CD1c-positive myeloid dendritic cell (primary cell): Measurements from ENCODE around the gene STK32C.
A peak's percentile ranks its signal among the peaks of the same experiment; 100 is the strongest.
"Not testable (repeated sequence)": the region's sequence is repeated elsewhere in the genome, so short reads cannot be mapped to it uniquely, and the experiment has no call there.

ENCODE experiments used
- DNase-seq: peaks from one replicate; pipeline ENCODE4 v3.0.0-alpha.2; 2016; ENCODE audit errors: extremely low spot score

The STK32C gene

DNA sequence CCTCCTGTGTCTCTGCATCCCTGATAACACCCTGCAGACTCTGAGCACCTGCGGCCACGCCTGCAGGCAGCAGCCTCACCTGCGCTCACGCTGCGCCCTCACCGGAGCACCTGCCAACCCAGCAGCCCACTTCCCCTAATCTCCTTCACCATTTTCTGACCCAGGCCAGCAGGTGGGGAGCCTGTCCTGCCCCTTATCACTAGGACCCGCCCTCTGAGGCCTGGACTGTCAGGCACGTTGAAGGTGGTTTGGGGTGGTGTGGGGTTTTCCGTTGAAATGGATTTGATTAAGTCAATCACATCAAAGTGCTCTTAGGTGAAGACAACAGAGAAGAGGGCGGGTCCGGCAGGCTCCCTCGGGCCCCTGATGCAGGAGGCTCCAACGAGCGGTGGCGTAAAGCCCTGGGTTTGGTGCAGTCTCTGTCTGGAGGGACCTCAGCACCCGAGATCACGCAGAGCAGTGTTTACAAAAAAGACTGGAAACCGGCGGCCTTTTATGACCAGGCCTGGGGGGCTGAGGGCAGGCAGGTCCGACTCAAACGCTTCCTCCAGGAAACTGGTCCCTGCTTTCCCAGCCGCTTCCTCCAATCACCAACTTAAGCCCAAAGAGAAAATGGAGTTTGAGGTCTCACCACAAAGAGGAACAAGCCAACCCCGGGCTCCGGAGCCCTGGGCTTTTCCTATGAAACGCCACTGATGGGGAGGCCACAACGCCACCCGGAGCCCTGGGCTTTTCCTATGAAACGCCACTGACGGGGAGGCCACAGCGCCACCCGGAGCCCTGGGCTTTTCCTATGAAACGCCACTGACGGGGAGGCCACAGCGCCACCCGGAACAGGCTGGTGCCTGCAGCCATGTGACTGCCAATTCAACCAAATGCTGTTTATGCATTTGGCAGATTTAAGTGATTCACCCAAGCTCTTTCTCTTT, 75.5 kb downstream of the STK32C start:
- DNase-seq = peak; percentile 90

DNA sequence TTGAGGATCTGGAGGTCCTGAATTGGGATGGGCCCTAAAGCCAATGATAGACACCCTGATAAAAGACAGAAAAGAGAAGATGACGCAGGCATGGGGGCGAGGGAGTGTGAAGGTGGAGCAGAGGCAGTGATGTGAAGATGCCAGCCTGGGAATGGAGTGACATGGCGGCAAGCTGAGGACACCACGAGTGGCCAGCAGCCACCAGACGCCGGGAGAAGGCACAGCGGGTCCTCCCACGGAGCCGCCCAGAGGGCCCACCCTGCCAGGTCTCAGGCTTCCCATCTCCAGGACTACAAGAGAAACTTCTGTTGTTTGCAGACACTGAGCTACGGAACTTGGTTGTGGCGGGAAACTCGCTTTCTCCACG, 76.1 kb downstream of the STK32C start:
- no peak for DNase-seq

DNA sequence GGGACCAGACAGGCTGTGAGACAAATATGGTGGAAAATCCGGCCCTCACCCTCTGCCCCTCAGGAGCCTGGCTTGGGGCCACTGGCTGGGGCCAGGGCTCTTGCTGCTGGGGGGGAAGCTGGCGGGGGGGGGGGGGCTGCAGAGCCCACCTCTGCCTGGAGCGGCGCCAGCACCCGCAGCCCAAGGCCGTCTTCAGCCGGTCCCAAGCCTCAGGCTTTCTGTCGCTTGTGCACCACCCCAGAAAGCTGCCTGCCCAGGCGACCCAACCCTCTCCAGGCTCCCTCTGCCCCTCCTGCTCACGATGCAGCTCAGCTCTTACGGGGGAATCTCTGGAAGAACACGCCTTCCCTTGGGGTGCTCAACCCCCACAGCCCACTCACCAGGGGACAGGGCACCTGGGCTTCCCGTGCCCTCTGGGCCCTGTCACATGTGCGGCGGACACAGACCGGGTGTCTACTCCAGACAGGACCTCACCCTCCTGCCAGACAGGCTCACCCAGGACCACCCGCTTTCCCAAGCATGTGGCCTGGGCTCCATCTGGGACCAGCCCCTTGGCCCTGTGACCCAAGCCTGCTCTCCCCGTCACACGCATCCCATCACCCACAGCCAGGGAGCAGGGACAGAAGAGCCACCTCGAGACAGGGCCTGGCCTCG, 77.1 kb downstream of the STK32C start:
- no peak for DNase-seq

DNA sequence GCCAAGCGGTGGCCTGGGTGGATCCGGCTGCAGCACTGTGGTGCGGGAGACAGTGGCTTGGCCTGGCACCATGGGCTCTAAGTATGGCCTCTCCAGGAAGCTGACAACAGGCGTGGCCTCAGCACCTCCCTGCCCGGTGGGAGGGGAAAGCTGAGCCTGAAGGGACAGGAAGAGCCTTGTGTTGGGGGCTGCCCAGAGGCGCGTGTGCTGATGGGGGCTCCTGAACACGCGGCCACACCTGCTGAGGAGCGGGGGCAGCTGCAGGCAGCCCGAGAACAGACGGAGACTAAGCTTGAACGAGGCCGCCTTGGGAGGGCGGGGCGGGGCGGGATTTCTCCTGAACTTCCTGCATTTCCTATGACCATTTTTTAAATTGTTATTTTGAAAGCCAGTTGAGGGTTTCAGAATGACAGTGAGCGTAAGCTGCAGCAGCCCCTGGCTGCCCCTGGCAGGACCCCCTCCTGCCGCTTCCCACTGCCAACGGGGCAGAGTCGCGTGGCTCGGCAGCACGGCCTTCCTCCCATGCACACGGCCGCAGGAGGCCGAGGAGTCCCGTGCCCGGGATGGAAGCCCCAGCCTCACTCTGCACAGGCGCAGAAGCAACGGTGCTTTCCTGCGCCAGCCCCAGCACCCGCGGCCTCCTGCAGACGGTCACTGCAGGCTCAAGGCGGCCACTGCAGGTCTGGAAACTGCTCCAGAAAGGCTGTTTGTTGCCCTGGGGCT, 77.8 kb downstream of the STK32C start:
- DNase-seq = peak; percentile 68

DNA sequence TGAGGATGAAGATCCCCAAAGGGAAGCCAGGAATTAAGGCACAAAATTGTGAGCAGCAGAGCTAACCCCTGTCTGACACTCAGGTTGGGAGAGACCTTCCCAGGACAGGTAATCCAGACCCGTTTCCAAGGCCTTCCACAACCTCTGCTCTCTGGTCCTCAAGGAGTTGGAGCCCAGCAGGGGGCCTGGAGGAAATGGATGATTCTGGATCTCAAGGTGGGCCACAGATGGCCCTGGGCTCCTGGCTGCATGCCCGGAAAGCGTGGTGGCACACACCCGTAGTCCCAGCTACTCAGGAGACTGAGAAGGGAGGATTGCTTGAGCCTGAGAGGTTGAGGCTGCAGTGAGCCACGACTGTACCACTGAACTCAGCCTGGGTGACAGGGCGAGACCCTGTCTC, 78.7 kb downstream of the STK32C start:
- DNase-seq = no peak

DNA sequence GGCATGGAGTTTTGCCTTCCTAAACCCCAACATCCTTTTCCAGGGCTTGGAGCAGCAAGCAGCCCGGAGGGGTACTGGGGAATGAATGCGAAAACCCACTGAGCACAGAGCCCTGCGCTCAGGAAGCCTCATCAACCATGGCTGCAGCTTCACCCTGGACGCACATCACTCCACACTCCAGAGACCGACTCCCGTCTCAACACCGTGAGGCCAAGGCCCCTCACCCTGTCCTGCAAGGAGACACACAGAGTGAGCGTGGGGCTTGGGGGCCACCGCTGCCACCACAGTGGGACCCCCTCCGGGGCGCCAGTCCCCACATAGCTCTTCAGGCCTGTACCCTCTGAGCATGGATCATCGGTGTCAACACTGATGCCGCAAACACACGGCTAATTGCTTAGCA, 79.1 kb downstream of the STK32C start:
- no peak for DNase-seq

DNA sequence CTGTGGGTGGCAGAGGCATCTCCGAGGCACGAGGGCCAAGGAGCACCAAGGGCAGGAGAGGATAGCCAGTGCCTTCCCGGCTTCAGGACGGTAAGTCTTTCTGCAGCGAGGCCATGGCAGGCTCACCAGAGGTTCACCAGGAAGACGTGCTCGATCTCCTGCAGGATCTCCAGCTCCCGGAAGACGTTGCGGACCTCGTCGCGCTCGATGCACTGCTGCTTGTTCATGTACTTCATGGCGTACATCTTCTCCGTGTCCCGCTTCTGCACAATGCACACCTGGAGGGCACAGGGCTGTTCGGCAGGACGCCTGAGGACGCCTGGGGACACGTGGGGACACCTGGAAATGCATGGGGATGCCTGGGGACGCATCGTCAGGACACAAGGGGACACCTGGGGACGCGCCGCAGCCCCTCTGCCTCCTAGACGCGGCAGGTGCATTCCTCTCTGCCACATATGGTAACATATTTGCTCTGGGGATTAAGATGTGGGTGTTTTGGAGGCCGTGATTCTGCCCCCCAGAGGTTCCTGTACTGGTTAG, 79.8 kb downstream of the STK32C start:
- DNase-seq = no peak

DNA sequence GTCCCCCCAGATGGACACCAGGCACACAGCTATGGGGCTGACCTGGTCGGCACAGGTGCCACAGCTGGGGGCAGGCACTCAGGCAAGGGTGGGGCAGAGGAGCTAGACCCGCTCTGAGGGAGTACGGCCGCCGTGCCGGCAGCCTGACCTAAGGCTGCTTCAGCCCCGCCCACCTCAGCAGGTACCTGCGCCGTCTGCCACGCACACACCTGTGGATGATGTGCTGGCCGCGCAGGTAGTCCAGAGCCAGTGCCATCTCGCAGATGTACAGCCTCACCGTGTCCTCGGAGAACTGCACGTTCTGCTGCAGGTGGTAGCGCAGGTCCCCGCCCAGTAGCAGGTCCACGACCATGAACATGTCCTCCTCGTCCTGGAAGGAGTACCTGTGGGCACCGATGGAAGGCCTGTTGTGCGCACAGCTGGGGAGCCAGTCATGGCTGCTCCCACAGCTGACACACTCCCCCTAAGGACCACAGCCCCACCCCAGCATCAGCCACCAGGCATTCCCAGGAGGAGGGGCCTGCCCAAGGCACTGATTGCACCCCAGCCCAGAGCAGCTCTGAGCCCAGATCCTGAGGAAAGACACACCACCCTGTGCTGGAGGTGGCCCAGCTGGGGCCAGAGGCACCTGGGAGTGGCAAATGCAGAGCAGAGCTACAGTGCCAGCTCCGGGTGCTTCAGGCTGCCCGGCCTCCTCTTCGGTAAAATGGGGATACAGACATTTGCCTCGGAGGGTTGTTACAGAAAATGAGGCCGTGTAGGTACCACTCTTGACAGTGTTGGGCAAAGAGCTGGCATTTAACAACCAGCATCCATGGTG, 81.0 kb downstream of the STK32C start:
- DNase-seq = no peak

DNA sequence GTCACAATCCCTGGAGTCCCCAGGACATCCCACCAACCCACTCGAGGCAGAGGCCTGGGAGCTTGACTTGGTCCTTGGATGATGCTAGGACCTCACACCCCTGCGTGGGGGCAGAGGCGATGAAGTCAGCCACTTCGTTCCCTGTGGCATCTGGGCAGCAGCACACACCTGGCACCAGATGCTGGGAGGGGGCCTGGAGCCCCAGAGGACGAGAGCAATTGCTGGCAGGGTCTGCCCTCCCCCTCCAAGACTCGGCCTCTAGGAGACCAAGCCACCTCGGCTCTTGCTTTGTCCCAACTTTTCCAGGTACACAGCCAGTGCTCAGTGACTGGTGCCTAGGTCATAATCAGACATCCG, 81.9 kb downstream of the STK32C start:
- no peak for DNase-seq

DNA sequence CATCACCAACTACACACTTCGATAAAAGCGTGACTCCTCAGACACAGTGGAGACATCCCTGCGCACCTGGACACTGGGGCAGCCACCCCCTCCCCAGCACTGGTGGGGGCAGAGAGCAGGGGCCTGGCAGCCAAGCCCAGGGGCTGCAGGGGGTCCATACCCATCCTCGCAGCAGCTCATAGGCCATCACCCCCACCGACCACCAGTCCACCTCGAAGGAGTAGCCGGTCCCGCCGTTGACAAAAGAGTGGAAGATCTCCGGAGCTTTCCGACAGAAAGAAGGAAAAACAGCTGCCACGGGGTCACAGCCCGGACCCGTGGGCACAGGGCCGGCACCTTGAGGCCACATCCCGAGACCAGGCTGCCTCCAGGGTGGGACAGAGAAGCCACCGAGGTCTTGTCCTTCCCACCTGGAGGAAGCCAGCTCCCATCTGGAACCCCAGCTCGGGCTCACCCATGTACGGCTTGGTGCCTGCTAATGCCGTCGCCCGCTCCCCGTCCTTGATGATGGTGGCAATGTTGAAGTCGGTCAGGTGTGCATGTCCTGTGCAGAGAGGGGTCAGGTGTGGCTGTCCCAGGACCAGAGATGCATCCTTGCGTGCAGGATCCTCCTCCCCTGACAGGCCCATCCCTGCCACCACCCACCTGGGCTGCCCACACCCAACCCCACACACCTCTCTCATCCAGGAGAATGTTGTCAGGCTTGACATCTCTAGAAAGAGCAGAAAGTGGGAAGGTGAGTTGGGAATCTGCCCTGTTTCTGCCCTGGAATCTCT, 82.5 kb downstream of the STK32C start:
- no peak for DNase-seq

DNA sequence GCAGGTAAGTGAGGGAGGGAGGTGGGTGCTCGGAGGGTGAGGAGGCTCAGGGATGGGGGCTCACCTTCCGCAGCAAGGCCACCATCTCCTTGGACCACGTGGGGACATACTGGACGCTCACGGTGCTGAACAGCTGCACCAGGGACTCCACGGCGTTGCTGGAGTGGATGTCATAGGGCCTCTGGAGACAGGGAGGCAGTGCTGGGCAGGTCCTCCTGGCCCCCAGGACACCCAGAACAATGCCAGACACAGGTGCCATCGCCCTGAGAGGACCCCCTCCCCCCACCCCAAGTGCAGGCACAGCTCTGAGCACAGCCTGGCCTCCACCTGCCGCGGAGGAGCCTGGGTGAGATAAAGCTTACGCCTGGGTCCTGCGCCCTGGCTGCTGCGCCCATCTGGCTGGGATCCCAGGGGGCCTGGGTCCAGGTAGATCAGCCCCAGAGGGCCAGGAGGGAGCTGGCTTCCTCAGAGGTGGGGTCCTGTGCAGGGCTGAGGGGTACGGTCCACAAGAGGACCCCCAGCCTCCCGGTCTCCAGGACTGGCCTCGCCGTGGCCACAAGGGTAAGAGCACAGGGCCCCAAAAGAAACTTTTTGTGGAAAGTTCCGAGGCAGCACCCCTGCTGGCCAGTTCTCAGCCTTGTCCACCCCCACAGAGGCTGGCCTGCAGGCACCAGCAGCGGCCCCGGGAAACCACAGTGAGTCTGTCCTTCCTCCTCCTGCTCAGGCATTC, 83.2 kb downstream of the STK32C start:
- peak; percentile 32 for DNase-seq

DNA sequence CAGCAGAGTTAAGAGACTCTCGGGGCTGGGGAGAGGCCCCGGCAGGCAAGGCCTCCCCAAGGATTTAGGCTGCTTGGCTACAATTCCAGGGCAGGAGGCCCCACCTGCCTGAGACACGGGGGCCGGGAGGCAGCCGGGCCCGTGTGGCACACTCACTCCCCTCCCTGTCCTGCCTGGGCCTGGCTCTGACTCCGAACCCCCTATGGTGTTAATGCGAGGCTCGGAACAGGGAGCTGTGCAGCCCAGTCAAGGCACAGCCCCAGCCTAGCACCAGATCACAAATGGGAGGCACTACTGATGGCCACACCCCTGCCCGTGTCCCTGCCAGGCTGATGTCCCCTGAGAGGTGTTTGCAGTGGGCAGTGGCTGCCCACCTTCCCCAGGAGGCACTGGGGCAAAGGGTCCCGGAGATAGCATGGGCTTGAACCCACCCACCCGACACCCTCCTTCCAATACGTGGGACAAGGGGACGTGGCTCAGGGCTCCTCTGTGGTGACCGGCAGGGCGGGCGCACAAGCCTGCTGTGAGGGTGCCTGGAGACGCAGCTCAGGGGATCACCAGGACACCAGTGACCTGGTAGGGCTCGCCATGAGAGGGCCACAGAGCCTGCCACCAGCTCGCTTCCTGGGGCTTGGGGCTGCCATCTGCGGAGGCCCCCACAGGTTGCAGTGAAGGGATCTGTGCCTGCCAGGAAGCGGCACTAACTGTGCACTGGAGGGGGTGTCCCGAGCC, 84.0 kb downstream of the STK32C start:
- no peak for DNase-seq

DNA sequence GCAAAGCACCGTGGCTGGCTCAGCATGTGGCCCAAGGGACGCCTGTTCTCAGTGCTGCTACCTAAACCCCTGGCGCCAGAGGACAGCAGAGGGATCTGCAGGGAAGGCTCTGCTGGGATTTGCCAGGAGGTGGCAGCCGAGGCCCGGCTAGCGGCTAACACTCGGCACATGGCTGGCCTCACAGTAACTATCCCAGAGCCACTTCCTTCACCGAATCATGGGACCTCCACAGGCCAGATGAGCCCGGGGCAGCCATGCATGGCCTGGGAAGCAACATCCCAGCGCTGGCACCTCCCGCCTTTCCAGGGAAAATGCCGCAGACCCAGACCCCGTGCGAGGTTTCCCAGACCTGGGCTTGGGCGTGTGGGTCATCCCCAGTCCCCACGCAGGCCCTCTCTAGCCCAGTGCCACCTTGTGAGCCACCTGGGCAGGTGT, 84.6 kb downstream of the STK32C start:
- peak; percentile 85 for DNase-seq

DNA sequence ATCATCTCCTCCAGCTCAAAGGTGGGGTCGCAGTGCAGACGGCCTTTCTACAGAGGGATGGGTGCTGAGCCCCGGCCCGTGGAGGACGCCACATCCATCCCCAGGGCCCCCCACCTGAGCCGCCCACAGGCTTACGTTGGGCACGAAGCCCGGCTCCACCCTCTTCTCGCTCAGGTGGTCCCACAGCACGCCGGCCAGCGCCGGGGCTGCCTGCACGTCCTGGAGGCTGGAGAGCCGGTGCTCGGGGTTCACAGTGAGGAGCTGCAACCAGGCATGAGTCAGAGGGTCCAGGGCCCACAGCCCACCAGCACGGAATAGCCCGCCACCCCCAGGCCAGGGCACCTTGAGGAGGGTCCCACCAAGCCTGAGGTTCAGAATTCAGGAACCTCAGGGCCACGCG, 85.0 kb downstream of the STK32C start:
- DNase-seq = no peak

DNA sequence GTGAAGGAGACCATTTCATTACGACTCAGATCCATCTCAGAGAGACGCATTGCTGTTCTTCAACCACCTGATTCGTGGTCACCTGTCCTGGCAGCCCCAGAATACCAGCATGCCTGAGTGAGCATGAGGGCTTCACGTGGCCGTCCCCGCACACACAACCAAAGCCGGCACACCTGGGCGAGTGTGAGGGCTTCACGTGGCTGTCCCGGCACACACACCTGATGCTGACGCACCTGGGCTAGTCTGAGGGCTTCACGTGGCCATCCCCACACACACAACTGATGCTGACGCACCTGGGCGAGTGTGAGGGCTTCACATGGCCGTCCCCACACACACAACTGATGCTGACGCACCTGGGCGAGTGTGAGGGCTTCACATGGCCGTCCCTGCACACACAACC, 86.8 kb downstream of the STK32C start:
- not testable (repeated sequence) for DNase-seq

DNA sequence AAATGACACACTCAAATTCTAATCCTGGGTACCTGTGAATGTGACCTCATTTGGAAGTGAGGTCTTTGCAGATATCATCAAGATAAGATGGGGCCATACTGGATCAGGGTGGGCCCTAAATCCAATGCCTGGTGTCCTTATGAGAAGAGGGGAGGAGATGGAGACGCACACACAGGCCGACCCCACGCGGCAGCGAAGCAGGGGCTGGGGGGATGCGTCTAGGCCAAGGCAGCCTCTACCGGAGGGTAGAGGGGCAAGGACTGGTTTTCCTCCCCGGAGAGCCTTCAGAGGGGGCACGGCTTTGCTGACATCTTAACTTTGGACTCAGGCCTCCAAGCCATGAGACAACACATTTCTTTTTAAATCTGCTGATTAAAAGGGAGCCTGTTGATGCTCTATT, 87.7 kb downstream of the STK32C start:
- no peak for DNase-seq

DNA sequence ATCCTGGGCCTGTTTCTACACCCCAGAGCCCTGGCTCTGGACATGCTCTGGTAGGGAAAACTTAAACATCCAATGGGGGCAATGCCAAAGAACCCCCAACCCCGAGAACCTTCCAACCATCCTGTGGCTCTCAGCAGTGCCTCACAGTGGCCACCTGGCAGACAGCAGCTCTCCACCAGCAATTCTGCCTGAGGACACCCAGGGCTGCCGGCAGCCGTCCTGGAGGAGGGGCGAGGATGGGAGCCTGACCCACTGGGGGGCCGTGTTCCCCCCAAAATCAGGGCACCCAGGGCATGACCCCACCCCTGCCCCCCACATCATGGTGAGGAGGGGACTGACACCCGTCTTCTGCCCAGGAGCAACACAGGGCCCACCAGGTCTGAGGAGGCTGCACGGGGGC, 88.3 kb downstream of the STK32C start:
- DNase-seq = no peak

DNA sequence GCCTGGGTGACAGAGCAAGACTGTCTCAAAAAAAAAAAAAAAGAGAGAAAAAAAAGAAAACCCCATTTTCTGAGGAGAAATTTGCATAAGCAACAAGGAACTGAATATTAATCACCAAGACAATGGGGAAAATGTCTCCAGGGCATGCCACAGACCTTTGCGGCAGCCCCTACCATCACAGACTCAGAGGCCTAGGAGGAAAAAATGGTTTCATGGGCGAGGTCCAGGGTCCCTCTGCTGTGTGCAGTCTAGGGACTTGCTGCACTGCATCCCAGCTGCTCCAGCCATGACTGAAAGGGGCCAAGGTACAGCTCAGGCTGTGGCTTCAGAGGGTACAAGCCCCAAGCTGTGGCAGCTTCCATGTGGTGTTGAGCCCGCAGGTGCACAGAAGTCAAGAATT, 91.3 kb downstream of the STK32C start:
- DNase-seq = not testable (repeated sequence)

DNA sequence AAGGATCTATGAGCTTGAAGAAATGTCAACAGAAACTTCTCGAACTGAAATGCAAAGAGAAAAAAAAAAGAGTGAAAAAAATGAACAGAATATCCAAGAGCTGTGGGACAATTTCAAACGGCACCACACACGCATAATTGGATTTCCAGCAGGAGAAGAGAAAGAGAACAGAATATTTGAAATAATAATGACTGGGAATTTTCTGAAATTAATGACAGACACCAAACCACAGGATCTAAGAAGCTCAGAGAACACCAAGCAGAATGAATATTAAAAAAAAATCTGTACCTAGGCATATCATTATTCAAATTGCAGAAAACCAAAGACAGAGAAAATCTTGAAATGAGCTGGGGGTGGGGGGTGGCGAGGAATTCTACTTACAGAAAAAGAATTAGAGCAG, 93.8 kb downstream of the STK32C start:
- no peak for DNase-seq
